GM18526 (cell line): ENCODE data around the gene LYZL1.

Experiments used
- POLR2A ChIP-seq: IDR thresholded peaks from 3 replicates; pipeline ENCODE4 v1.6.1; 2011; ENCODE audit not compliant: insufficient read length; ENCODE audit errors: extremely low read depth

LYZL1 gene

DNA sequence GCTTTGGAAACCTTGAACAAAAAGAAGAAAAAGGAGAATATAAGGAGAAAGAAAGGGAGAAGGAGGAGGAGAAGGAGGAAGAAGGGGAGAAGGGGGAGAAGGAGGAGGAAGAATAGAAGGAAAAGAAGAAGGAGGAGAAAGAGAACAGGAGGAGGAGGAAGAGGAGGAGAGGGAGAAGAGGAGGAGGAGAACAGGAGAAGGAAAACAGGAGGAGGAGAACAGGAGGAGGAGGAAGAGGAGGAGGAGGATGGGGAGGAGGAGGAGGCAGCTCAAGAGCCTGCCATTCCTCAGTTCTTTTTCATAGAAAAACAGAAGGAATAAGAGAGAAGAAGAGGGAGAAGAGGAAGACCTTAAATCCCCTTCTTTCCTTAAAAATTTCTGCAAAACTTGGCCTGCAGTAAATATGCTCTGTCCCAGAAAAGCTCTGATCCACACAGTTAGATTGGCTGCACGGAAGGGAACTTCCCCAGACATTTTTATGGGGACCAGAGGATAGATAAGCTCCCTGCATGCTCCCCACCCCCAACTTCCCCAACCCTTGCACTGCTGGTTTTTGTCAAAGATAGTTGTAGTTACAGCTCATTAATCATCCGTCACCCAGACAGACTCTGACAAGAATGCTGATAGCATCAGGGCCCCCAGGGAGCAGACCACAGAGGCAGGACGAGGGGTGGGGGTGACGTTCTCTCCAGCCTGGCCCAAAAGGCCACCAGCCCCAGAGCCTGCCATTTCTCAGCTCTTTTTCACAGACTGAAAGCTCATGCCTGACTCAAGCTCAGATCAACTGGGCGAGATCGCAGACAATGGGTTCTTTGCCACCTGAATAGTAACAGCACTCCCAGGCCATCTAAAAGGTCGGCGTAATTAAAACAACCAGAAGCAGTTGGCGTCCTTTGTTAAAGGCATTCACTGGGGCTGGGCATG lies 34.5 kb upstream of the LYZL1 start:
- no peak for TF ChIP-seq POLR2A

DNA sequence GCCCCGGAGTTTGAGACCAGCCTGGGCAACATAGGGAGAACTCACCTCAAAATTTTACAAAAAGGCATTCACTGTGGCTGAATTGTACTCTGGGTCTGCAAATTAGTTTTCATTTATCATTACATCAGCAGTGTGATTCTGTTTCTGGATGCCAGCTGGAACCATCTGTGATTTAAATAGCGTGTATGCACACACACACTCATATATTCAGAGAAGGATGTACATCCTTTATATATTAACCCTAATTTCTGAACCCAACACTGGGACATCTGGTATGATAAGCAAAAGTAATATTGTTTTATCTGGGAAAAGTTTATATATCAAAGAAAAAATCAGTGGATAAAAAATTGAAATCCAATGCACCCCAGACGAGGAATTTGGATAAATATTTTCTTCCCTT lies 33.8 kb upstream of the LYZL1 start:
- no peak for TF ChIP-seq POLR2A

GRCh38 chr10:29256019-29256418 lies 32.9 kb upstream of the LYZL1 start:
- TF ChIP-seq POLR2A: no peak

GRCh38 chr10:29256586-29256985 lies 32.3 kb upstream of the LYZL1 start:
- no peak for TF ChIP-seq POLR2A

DNA sequence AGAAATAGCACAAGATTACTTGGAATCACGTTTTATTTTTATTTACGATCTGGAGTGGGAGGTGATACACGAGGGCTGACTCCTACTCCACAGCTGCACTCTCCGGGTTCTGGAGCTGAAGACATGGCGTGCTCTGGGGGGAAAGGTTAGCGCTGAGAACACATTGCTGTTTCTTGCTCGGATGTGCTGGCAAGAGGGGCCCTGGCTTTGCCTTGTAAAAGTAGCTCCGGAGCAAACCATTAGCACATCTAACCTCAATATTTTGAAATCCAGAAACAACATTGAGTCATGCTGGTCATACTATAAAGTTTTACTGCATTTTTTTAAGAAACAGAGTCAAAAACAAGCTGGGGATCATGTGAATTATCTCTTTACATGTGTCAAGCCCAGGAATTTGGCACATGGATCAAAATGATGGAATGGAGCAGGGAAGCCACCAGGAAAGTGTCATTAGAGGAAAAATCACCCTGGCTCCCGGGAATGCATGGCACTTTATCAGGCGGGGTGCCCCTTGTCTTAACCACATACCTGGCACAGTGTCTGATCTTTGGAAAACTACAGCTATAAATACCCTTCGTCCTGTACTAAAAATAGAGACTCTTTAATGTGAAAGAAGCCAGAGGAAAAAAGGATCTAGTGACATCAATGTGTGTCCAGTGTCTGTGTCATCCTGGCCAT lies 31.6 kb upstream of the LYZL1 start:
- TF ChIP-seq POLR2A: no peak

DNA sequence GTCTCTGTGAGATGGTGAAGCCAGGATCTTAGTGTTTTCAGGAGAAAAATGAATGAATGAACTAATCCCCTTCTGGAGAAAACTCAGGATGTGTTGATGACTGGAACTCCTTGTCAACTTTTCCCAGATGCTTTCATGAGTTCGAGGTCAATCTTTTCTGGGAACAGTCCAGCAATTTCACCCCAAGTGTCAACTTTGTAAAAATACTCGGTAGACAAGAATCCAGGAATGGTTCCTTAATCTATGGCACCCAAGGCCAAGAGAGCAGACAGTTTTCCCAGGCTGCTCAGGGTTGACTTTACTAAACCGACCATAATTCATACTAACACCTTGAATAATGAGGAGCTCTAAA lies 31.1 kb upstream of the LYZL1 start:
- no peak for TF ChIP-seq POLR2A

DNA sequence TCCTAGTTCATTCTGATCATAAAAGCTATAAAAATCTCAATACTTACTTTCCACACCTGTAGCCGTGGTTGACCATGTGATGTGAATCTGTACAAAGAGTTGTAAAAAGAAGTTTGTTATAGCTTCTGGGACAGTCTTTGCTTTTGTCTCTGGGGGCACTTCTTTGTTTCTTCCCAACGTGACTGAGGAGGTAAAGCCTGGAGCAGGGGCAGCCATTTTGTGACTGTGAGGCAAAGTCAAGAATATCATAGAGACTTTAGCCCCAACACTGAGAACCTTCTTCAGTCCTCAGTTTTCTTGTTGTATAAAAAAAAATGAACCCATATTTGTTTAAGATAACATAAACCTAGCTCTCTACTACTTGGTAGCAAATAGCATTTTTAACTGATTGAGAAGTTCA lies 29.4 kb upstream of the LYZL1 start:
- TF ChIP-seq POLR2A: no peak

DNA sequence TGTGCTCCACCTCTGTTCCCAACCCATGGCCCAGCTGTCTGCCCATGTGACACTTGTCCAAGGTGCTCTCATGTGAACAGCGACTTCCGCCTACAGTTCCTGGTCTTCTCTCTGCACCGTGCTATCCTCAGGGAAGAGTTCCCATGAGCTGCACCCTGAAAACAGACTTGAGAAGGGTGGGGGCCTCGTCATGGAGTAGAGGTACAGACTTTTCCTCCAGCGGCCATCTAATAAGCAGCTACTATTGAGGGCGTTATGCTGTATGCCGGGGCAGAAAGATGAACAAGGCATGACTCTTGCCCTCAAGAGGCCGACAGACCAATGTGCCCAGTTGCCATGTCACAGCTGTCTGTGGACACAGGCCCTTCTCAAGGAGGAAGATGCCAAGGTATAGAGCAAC lies 25.4 kb upstream of the LYZL1 start:
- TF ChIP-seq POLR2A: no peak

GRCh38 chr10:29265210-29265768 lies 23.6 kb upstream of the LYZL1 start:
- TF ChIP-seq POLR2A: no peak

DNA sequence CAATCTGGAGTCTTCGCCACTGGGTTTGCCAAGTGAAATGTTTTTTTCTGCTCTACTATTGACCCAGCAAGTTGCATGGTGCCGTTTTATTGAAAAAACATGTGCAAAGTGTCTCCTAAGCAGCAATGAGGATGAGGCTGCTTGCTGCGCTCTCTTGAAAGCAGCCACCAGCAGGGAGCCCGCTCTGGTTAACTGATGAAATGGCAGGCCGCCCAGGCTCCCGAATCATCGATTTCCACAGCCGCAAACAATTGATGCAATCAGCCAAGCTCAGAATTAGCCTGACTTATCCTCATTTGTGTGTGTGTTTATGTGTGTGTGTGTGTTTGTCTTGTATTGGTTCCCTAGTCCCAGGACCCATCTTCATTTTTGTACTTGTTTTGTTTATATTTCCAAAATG lies 22.2 kb upstream of the LYZL1 start:
- TF ChIP-seq POLR2A: no peak

- no peak for TF ChIP-seq POLR2A
Measured at GRCh38 chr10:29268011-29268410, 20.9 kb upstream of the LYZL1 start.

DNA sequence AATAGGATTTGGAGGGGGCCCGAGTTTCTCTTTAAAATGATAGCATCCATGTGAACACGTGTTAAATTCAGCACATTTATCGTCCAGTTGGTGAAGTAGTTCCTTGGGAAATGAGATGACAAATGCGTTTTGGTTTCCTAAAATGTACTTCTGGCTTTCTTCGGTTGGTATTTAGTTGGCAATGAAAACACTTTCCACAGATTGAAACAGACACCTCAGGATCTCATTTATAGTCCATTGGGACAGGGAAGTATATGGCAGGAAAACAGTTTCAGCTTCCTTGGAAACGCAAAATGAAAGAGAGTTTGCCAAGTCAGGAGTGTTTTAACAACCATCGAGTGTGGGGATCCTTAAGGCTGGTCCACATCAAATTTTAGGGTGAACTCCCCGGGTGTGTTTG lies 19.4 kb upstream of the LYZL1 start:
- no peak for TF ChIP-seq POLR2A

- TF ChIP-seq POLR2A: no peak
Measured at GRCh38 chr10:29270883-29271282, 18.0 kb upstream of the LYZL1 start.

GRCh38 chr10:29271877-29272276 lies 17.0 kb upstream of the LYZL1 start:
- no peak for TF ChIP-seq POLR2A

- TF ChIP-seq POLR2A: no peak
Measured at GRCh38 chr10:29273478-29273877, 15.4 kb upstream of the LYZL1 start.

GRCh38 chr10:29276251-29276850 lies 12.5 kb upstream of the LYZL1 start:
- no peak for TF ChIP-seq POLR2A
